Testis (tissue), 2 donors: ENCODE results near the gene CDH4.

Experiments
- CTCF ChIP-seq, 3 experiments: fragments of 450-650 bp in 2 of 3; fragments of 200-600 bp in 1 of 3; sonication (generic) in 1 of 3; IDR thresholded peaks; one replicate each; pipeline ENCODE4 v1.5.1; 2016 to 2019; ENCODE audit warnings: antibody characterized with exemption in 3 of 3, mild to moderate bottlenecking in 2 of 3, moderate library complexity in 1 of 3
- POLR2A ChIP-seq: fragments of 450-650 bp; IDR thresholded peaks from one replicate; pipeline ENCODE4 v1.6.1; 2017; ENCODE audit warnings: antibody characterized with exemption, mild to moderate bottlenecking, moderate library complexity

GRCh38 chr20:61458146-61458746 is 206.2 kb downstream of the CDH4 start:
- TF ChIP-seq CTCF (IDR thresholded peaks at IDR 0.05): no peak
- no peak for TF ChIP-seq POLR2A
